Panc1 (cell line): ENCODE measurements around the gene SLC4A9. TPM values are rescaled to one million over a fixed set of nuclear protein-coding genes. Genes with fewer than 3 reads are reported as not detected.
A peak's percentile ranks its signal among the peaks of the same experiment; 100 is the strongest.

Experiments
- ATAC-seq: fragments of 200-7000 bp; cut with Tn5 transposase; 2 replicates; pipeline ENCODE4 v1.9.1; 2020; ENCODE audit warnings: mild to moderate bottlenecking, moderate library complexity
- BruUV-seq: library from RNA; stranded (reverse); fragments of 400-500 nt; replicated peaks from 2 replicates; lab custom pipeline; 2021; lab: Mats Ljungman, UMichigan
- CTCF ChIA-PET: fragments of 300-600 bp; sonication (Branson Sonifier 250); formaldehyde crosslinking; loops from one replicate; lab custom pipeline; 2022; ENCODE audit warnings: antibody characterized with exemption; lab: Charles Lee
- POLR2A ChIA-PET: fragments of 300-600 bp; sonication (Branson Sonifier 250); formaldehyde crosslinking; loops from one replicate; lab custom pipeline; 2022; ENCODE audit warnings: antibody characterized with exemption; lab: Charles Lee
- DNase-seq: peaks from one replicate; pipeline ENCODE4 v3.0.0-alpha.2; 2010; ENCODE audit warnings: low read depth, low spot score
- H3K27ac ChIP-seq: 2 replicates; pipeline ENCODE4 v1.5.1; 2011; ENCODE audit warnings: mild to moderate bottlenecking, low read length, inconsistent platforms
- H3K27me3 ChIP-seq: fragments of 200-500 bp; sonication (Bioruptor generic); 2 replicates; pipeline ENCODE4 v1.6.0; 2014; ENCODE audit warnings: low read length, inconsistent platforms; ENCODE audit not compliant: control insufficient read depth, insufficient read depth
- H3K36me3 ChIP-seq: fragments of 200-500 bp; sonication (Bioruptor generic); 2 replicates; pipeline ENCODE4 v1.5.1; 2014; ENCODE audit warnings: inconsistent platforms, mild to moderate bottlenecking, low read length, moderate library complexity; ENCODE audit not compliant: control insufficient read depth, insufficient read depth
- H3K4me1 ChIP-seq: 2 replicates; pipeline ENCODE4 v1.5.1; 2011; ENCODE audit warnings: inconsistent platforms, mild to moderate bottlenecking, low read length, moderate library complexity; ENCODE audit not compliant: control insufficient read depth, insufficient read depth
- H3K4me3 ChIP-seq, 2 experiments: 2 replicates each; pipeline ENCODE4 v1.5.1; 2011 to 2012; ENCODE audit warnings: low read depth in 2 of 2, low read length in 2 of 2, mild to moderate bottlenecking in 2 of 2, inconsistent platforms in 1 of 2, moderate library complexity in 1 of 2
- H3K9me3 ChIP-seq: fragments of 200-500 bp; sonication (Bioruptor generic); 2 replicates; pipeline ENCODE4 v1.5.1; 2014; ENCODE audit warnings: low read depth, mild to moderate bottlenecking, inconsistent platforms, low read length, moderate library complexity; ENCODE audit not compliant: control insufficient read depth, insufficient read depth
- POLR2AphosphoS5 ChIP-seq: IDR thresholded peaks from 2 replicates; pipeline ENCODE4 v1.6.1; 2012; ENCODE audit warnings: mild to moderate bottlenecking, low read depth, low read length, moderate library complexity
- SIN3A ChIP-seq: IDR thresholded peaks from 2 replicates; pipeline ENCODE4 v1.6.1; 2012; ENCODE audit warnings: low read depth, mild to moderate bottlenecking, low read length, moderate library complexity, borderline replicate concordance; ENCODE audit not compliant: insufficient read depth
- TCF7L2 ChIP-seq: IDR thresholded peaks from 2 replicates; pipeline ENCODE4 v1.6.1; 2011; ENCODE audit warnings: mild to moderate bottlenecking, low read depth, low read length, inconsistent platforms
- in situ Hi-C: cut with HindIII; loops from 2 replicates; pipeline ENCODE4 v1.10.0; 2016; ENCODE audit warnings: low sequenced_read_pairs, low pct_unique_long_range_greater_than_20kb
- intact Hi-C: fragments of 100-400 bp; cut with micrococcal nuclease; formaldehyde crosslinking; loops from one replicate; pipeline ENCODE4 v1.10.0; 2022; ENCODE audit not compliant: unreplicated experiment
- total RNA-seq: library from RNA; stranded (reverse); gene quantifications from one replicate; pipeline ENCODE4 v1.2.1, GENCODE V29; 2021; ENCODE audit not compliant: unreplicated experiment
- TF ChIP-seq, protein P1 (sequence below): fragments of 450-650 bp; IDR thresholded peaks from 2 replicates; pipeline ENCODE4 v1.5.1; 2017; ENCODE audit warnings: mild to moderate bottlenecking
- TF ChIP-seq, protein P2 (sequence below), 2 experiments: IDR thresholded peaks; 2 replicates each; pipeline ENCODE4 v1.6.1; 2011 to 2012; ENCODE audit warnings: low read depth in 2 of 2, control low read depth in 1 of 2, low read length in 1 of 2, mild to moderate bottlenecking in 1 of 2, moderate library complexity in 1 of 2; ENCODE audit not compliant: insufficient read depth in 1 of 2

Gene SLC4A9
- total RNA-seq, 1 experiment from 2014 or later: not detected

DNA sequence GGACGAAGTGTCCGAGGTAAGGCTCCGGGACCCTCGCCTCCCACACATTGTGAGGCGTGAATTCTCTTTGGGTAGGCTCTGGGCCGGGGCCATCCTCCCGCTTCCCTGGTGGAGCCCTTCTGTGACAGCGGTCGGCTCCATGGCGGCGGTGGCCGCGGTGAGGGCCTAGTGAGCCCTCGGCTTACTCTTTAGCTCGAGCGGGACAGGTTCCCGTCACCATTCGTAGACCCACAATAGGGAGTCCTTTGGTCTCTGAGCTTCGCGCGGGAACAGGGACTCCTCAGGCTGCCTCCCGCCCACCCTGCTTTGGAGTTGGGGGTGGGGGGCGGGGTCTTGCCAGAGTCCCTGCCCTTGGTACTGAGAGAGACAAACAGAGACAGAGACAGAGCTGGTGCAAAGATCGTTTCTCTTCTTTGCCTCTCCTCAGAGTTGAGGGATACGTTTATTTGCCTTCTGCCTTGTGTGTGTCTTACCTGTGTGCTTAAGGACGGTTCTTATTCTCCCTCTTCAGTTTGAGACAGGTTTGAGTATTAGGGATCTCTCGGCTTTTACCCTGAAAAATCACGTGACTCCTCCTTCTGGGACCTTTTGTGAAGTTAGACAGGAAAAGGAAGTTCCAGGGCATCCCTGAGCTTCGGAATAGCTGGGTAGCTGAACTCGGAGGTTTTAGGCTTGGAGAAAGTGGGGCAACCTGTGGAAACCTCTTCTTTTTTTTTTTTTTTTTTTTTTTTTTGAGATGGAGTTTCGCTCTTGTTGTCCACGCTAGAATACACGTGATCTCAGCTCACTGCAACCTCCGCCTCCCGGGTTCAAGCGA, 42.5 kb downstream of the SLC4A9 start:
- intact Hi-C loops (no loop called here), in situ Hi-C loops (no loop called here)
- DNase-seq (no peak), ATAC-seq (no peak)
- peak overlapping the region; percentile 97 to 99 for H3K4me3 ChIP-seq
- no TSS peak for BruUV-seq
- ChIA-PET CTCF (interaction anchor here (0.7 kb wide), 1 partner anchor 163 kb away, joined by 3 read pairs; no protein-coding TSS in a partner anchor), POLR2A (interaction anchor here (0.5 to 0.6 kb wide), 2 partner anchors 23 to 1126 kb away, joined by 3 to 7 read pairs; no protein-coding TSS in a partner anchor)
- H3K36me3 ChIP-seq: peaks cover 5% of the 10 kb centered on the region
- H3K27me3 ChIP-seq: no peaks in the 10 kb centered on the region
- TF ChIP-seq, protein P1, sequence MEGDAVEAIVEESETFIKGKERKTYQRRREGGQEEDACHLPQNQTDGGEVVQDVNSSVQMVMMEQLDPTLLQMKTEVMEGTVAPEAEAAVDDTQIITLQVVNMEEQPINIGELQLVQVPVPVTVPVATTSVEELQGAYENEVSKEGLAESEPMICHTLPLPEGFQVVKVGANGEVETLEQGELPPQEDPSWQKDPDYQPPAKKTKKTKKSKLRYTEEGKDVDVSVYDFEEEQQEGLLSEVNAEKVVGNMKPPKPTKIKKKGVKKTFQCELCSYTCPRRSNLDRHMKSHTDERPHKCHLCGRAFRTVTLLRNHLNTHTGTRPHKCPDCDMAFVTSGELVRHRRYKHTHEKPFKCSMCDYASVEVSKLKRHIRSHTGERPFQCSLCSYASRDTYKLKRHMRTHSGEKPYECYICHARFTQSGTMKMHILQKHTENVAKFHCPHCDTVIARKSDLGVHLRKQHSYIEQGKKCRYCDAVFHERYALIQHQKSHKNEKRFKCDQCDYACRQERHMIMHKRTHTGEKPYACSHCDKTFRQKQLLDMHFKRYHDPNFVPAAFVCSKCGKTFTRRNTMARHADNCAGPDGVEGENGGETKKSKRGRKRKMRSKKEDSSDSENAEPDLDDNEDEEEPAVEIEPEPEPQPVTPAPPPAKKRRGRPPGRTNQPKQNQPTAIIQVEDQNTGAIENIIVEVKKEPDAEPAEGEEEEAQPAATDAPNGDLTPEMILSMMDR: no peak
- TF ChIP-seq, protein P2, sequence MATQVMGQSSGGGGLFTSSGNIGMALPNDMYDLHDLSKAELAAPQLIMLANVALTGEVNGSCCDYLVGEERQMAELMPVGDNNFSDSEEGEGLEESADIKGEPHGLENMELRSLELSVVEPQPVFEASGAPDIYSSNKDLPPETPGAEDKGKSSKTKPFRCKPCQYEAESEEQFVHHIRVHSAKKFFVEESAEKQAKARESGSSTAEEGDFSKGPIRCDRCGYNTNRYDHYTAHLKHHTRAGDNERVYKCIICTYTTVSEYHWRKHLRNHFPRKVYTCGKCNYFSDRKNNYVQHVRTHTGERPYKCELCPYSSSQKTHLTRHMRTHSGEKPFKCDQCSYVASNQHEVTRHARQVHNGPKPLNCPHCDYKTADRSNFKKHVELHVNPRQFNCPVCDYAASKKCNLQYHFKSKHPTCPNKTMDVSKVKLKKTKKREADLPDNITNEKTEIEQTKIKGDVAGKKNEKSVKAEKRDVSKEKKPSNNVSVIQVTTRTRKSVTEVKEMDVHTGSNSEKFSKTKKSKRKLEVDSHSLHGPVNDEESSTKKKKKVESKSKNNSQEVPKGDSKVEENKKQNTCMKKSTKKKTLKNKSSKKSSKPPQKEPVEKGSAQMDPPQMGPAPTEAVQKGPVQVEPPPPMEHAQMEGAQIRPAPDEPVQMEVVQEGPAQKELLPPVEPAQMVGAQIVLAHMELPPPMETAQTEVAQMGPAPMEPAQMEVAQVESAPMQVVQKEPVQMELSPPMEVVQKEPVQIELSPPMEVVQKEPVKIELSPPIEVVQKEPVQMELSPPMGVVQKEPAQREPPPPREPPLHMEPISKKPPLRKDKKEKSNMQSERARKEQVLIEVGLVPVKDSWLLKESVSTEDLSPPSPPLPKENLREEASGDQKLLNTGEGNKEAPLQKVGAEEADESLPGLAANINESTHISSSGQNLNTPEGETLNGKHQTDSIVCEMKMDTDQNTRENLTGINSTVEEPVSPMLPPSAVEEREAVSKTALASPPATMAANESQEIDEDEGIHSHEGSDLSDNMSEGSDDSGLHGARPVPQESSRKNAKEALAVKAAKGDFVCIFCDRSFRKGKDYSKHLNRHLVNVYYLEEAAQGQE (IDR thresholded peaks at IDR 0.05; ENCODE audit: insufficient read depth in 1 of 2, low read depth in 2 of 2, low read length in 1 of 2): peak; percentile 80 to 86
- peak; percentile 79; the same call in 1 of the 2 replicates for TF ChIP-seq SIN3A
- peak overlapping the region; percentile 73 for H3K27ac ChIP-seq
- no peaks in the 10 kb centered on the region for H3K9me3 ChIP-seq
- peaks cover 19% of the 10 kb centered on the region for H3K4me1 ChIP-seq

DNA sequence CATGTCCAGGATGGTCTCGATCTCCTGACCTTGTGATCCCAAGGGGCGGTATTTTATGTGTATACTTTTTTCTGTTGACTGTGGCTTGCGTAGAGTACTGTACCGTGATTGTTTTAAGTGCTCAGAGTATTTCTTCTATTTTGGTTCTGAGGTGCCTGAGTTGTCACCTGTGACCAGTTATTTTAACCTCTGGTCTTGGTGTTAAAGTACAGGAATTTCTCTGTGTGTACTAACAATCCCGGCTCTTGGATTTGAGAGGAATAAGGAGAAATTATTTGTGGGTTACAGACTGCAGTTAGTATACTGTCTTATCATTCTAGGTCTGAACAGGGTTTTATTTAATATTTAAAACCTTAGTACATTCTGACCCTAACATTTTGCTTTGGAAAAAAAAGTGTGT, 43.6 kb downstream of the SLC4A9 start:
- DNase-seq (no peak), ATAC-seq (no peak)
- peaks cover 23% of the 10 kb centered on the region for H3K4me1 ChIP-seq
- H3K4me3 ChIP-seq: peak overlapping the region; percentile 97 to 99
- TF ChIP-seq, protein P2 (IDR thresholded peaks at IDR 0.05; ENCODE audit: insufficient read depth in 1 of 2, low read depth in 2 of 2, low read length in 1 of 2): no peak
- TF ChIP-seq POLR2AphosphoS5: no peak
- TF ChIP-seq TCF7L2: no peak
- TF ChIP-seq, protein P1: no peak
- no peak for TF ChIP-seq SIN3A
- peak overlapping the region; percentile 64 for H3K27ac ChIP-seq
- in situ Hi-C loops: no loop called here
- CTCF ChIA-PET: no interaction called here
- no peaks in the 10 kb centered on the region for H3K27me3 ChIP-seq
- H3K9me3 ChIP-seq: no peaks in the 10 kb centered on the region
- POLR2A ChIA-PET: interaction anchor here (0.5 kb wide), 1 partner anchor 149 kb away, joined by 5 read pairs; no protein-coding TSS in a partner anchor
- H3K36me3 ChIP-seq: peaks cover 5% of the 10 kb centered on the region
- intact Hi-C loops: no loop called here
- no TSS peak for BruUV-seq
